NCI-H526 treated with DMSO at 0.1 percent for 48 hours (cell line): ENCODE measurements around the gene AKAP13.

Source experiments
- DNase-seq: peaks from one replicate; lab custom pipeline; 2025; lab: John Stamatoyannopoulos, UW

The AKAP13 gene

GRCh38 chr15:85770096-85771041 lies 390.0 kb downstream of the AKAP13 start:
- DNase-seq, result no peak

- DNase-seq, result no peak
These were observed 390.9 kb downstream of the AKAP13 start for GRCh38 chr15:85771271-85771670.

GRCh38 chr15:85771781-85772445 lies 391.5 kb downstream of the AKAP13 start:
- no peak for DNase-seq

- DNase-seq, result no peak
These were observed 392.3 kb downstream of the AKAP13 start for GRCh38 chr15:85772668-85773067.

GRCh38 chr15:85773249-85773648 lies 392.8 kb downstream of the AKAP13 start:
- no peak for DNase-seq

GRCh38 chr15:85773970-85774369 lies 393.6 kb downstream of the AKAP13 start:
- DNase-seq, result no peak

GRCh38 chr15:85777250-85778106 lies 397.1 kb downstream of the AKAP13 start:
- DNase-seq, result no peak

GRCh38 chr15:85778107-85778776 lies 397.8 kb downstream of the AKAP13 start:
- DNase-seq, result no peak

DNA sequence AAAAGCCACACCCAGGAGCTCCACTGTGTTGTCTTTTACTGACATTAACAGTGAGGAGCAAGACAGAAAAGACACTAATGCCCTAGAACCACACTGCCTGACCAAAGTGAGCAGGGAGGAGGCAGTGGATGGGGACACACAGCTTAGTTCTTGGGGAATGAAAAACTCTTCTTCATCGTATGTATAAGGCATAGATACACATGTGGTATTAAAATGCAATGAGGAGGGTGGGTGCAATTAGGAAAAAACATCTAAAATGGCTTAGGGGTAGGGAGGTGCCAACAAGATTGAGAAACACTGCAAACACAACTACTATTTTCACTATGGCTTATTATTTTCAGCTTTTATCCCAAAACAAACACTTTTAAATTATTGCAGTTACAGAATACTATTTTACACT lies 398.8 kb downstream of the AKAP13 start:
- DNase-seq, result no peak

DNA sequence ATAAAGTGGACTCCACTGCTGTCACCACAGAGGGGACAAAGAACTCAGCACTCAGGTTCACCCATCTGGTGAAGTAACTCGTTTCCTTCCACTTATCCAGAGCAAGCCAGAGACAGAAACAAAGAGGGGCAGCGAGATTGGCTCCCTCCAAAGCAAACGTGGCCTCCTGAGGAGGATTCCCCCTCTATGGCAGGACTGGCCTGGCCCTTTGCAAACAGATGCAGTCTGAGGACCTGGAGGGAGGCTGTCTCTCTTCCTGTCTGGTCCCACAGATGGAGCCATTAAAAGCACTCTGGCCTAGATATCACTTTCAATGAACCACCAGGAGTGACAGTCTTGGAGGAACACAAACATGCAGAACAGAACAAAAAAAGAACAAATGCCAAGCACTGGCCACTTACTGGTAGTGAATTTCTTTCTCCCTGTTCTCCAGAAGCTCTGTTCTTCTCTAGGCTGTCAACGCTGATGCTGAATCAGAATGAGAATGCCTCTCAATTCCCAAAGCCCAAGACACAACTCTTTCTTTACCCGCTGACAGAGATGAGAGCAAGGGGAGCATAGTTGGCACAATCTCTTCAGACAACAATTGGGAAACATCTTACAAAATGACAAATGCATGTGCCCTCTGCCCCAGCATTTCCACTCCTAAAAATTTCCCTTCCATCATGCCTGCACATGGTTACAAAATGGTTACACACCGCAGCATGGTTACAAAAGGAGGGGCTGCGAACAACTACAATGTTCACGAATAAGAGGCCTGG lies 400.0 kb downstream of the AKAP13 start:
- DNase-seq, result no peak

DNA sequence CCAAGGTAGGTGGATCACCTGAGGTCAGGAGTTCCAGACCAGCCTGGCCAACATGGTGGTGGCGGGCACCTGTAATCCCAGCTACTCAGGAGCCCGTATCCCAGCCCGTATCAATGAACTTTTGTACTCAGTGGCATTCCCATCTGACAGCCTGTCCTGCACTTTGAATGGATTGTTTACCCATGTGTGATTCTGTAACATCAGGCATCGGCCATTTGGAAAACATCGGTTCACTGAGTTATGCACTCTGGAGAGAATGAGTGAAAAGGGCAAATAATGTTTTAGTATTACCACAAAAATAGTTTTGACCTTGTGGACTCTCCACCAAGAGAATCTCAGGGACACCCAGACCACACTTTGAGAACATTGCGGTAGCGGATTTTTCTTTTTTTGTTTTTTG lies 400.7 kb downstream of the AKAP13 start:
- DNase-seq, result no peak

DNA sequence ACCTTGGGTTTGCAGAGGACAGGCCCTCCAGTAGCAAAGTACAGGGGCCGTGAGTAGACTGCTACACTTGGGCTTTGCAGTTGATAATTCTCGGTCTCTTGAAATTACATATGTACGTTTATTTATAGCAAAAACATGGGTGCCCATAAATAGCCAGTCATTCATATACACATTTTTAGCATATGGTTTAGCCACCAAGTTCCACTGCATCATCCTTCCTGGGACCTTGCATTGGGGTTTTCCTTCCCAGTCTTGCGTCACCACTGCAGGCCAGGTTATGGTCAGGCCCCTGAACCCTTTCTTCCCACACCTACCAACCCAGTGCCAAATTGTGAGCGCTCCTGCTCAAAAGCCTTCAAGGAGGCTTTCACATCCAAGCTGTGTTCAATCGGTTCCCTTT lies 401.7 kb downstream of the AKAP13 start:
- DNase-seq, result no peak

GRCh38 chr15:85785887-85786780 lies 405.7 kb downstream of the AKAP13 start:
- no peak for DNase-seq

GRCh38 chr15:85786781-85787114 lies 406.3 kb downstream of the AKAP13 start:
- no peak for DNase-seq

GRCh38 chr15:85788771-85789495 lies 408.5 kb downstream of the AKAP13 start:
- DNase-seq, result no peak

DNA sequence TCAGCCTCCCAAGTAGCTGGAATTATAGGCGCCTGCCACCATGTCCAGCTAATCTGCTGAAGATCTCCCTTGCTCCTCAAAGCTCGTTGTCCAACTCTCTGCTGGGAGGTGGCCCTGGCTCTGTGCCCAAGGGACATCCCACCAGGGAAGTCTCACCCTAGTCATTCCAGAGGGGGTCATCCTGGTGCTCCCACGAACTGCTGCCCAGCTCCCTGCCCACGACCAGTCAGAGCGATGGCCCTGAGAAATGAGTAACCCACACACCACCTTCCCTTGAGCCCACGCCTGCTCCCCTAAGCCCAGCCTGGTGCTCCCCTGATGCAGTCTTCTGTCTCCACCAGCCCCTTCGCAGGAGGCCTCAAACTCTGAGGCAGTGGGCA lies 409.1 kb downstream of the AKAP13 start:
- no peak for DNase-seq

DNA sequence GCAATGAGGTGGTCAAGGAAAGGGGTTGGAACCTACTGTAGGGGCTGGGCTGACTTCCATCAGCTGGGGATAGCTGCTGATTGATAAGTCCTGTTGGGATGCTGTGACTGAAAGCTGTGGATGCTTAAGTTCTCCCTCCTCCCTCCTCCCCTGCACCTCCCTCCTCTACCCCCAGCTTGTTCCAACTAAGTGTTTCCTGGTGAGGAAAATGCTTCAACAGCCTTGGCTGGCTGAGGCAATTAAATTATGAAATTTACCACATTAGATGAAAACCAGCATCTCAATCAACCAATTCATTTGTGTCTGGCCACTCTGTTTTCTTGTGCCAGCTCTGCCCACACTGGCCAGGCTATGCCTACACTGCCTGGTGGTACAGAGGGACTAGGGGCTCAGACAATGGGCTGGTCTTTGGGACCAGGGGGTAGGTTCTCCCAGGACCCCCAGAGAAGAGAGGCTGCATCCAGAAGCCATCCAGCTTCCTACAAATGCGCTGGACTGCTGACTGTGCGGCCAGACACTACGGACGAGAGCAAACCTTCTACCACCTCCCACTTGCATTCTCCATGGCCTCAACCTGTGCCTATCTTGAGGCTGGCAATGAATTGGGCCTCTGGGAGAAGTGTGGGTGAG lies 411.8 kb downstream of the AKAP13 start:
- DNase-seq, result no peak

GRCh38 chr15:85792912-85793590 lies 412.6 kb downstream of the AKAP13 start:
- no peak for DNase-seq
